ENCODE data around the gene RTKN2.

RTKN2 gene

DNA sequence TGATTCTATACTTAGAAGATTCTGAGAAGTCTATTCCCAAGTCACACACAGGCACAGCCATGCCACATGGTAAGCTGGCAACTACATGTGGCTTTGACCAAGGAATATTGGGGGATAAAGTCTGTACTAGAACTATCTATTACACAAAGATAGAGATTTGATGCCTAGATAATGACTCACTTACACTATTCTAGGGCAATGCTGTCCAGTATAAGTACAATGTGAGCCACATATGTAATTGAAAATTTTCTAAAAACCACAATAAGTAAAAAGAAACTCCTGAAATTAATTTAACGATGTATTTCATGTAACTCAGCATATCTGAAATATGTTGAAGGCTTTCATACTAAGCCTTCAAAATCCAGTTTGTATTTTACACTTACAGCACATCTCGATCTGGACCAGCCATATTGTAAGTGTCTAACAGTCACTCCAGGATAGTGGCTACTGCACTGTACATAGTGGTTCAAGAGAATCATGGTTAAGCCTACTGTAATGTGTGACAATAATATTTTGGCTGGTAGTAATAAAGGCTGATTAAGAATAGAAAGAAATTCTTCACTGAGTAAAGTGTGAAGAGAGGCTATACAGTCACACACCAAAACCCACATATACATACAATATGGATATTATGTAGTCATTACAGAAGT lies 62.8 kb downstream of the RTKN2 start:
- DNase-seq: no peak

GRCh38 chr10:62199584-62199983 lies 69.1 kb downstream of the RTKN2 start:
- no peak for DNase-seq

DNA sequence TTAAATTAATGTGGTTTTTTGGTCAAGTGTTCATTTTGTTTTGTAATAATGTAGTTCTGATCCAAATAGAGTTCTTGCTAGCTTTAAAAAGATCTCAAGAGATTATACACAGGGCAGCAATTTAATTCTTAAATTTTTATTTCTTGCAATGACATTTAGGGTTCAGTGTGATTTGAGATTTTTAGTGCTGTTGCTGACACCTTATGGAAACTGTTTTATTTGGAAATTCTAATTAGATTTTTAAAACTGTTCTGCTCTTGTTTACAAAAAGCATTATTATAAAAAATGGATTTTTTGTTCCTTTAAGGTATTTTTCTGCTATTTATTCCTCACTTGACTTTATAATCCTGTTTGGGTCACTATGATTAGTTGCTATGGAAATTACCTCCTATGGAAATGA lies 72.1 kb downstream of the RTKN2 start:
- DNase-seq: no peak

GRCh38 chr10:62195675-62195926 lies 73.0 kb downstream of the RTKN2 start:
- no peak for DNase-seq

DNA sequence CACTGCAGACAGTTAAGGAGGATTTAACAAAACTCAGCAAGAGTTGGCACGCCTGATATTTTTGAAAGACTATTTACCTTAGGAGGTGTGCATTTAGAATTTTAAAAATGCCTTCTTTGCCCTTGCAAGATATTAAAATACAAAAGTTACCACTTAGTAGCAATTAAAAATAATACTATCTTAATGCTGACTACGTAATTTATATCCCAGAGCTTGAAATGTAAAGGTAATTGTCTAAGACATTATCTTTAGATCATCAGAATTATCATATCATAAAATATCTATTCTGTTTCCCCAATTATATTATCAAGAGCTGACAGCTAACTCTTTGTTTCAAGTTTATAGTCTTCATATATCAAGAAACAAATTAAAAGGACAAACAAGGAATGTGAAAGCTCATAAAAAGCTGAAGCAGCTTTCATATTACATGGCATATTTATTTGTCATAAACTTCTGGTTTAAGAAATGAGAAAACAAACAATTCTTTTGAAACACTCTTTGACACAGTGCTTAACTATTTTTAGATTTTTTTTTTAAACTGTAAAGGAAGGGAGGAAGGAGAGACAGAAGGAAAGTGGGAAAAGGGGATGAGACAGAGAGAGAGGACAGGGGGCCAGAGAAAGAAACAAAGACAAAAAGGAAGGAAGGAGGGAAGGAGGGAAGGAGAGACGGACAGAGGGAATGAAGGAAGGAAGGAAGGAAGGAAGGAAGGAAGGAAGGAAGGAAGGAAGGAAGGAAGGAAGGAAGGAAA lies 73.5 kb downstream of the RTKN2 start:
- no peak for DNase-seq

DNA sequence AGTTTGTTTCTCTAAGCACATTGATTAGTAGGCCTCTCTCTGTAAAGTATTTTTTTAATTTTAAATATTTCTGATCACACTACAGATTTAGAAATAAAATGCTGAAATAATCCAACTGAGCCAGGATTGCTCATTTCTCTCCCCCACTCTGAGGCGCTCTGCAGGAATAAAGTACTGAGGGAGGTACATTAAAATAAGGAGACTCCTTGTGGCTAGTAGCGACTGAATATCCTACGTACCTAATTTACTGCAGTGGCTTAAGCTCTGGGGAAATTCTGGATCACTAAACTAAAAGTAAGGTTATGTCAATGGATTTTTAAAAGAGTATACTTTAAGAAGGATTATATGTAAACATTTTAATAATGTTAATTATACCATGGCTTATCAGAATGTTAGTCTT lies 75.2 kb downstream of the RTKN2 start:
- no peak for DNase-seq

DNA sequence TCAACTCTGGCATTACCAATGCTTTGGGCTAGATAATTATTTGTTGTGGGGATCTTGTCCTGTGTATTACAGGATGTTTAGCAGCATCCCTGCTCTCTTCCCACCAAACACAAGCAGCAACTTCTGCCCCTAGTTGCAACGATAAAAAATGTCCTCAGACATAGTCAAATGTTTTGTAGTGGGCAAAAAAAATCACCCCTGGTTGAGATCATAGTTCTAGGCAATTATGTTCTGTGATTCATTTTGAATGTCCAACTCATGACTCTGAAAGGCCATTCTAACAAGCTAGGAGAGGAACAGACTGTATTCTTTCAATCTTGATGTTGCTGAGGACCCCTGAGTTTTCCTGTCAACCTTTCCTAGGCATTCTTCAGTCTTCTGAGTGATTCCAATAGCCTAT lies 79.5 kb downstream of the RTKN2 start:
- DNase-seq: no peak

DNA sequence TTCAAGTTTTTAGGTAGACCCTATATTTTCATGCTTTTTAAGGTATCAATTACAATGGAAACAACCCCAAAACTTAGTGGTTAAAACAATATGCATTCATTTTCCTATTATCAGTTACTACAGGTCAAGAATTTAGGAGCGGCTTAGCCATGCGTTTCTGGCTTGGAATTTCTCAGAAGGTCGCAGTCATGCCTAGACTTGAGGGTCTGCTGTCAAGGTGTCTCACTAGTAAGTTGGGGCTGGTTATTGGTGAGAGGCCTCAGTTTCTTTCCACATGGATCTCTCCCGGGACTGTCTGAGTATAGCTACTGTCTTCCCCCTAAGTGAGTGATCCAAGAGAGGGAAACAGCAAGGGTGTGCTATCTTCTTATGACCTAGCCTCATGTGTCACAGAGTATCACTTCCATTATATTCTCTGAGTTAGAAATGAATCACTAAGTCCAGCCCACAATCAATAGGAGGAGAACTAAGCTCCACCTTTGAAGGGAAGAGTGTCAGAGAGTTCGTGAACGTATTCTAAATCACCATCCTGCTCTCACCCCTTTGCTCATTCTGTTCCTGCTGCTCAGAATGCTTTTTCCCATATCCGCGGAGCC lies 80.5 kb downstream of the RTKN2 start:
- DNase-seq: no peak

GRCh38 chr10:62186999-62187675 lies 81.5 kb downstream of the RTKN2 start:
- no peak for DNase-seq

- no peak for DNase-seq
Observed at GRCh38 chr10:62185919-62186692, 82.5 kb downstream of the RTKN2 start.

GRCh38 chr10:62183857-62184795 lies 84.5 kb downstream of the RTKN2 start:
- no peak for DNase-seq

GRCh38 chr10:62183442-62183841 lies 85.2 kb downstream of the RTKN2 start:
- no peak for DNase-seq

- no peak for DNase-seq
Observed at GRCh38 chr10:62182595-62182994, 86.0 kb downstream of the RTKN2 start.

- DNase-seq: no peak
Observed at GRCh38 chr10:62182171-62182570, 86.5 kb downstream of the RTKN2 start.

- DNase-seq: no peak
Observed at GRCh38 chr10:62180677-62181076, 88.0 kb downstream of the RTKN2 start.

GRCh38 chr10:62178568-62178967 lies 90.1 kb downstream of the RTKN2 start:
- DNase-seq: no peak

- DNase-seq: no peak
Observed at GRCh38 chr10:62177111-62177510, 91.5 kb downstream of the RTKN2 start.

- DNase-seq: no peak
Observed at GRCh38 chr10:62175251-62175650, 93.4 kb downstream of the RTKN2 start.

DNA sequence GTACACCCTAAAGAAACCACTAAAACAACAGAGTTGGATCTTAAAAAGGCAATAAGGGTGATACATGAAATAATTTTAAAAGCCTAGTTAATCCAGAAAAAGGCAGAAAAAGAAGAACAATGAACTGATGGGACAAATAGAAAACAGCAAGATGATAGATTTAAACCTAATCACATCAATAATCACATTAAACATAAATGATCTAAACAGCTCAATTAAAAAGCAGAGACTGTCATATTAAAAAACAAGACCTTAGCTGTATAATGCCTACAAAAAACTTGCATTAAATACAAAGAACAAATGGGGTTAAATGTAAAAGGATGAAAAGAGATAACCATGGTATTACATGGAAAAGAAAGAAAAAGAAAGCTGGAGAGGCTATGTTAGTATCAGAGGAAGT lies 96.2 kb downstream of the RTKN2 start:
- DNase-seq: no peak

DNA sequence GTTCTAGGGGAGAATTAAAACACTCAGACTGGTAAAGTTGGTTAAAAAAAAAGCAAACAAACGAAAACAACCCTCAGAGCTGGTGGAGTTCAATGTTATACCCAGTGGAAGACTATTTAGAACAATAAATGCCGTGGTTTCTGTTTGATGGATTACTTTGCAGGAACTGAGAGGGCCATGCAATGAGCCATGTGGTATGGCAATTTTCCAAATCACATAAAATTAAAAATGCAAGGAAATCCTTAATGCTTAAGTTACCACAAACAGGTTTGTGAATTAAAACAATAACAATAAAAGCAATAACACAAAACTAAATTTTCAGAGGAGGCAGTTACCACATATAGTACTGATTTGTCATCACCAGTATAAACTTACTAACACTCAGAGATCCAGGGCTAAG lies 96.9 kb downstream of the RTKN2 start:
- DNase-seq: no peak

DNA sequence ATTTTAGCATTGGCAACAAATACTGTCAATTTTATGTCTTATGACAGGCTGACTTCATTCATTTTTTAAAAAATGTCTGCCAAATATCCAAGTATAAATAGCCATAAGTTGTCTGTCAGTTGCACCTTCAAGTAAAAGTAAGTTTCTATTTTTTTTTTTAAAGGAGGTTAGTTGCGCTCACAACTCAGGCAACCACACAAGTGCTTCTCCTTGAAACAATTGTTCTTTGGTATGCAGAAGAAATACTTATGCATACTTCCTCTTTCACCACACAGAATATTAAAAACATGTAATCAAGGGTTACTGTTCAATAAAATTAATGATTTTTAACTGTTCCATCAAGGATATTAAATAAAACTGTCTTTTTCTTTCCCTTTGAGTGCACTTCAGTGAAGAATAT lies 97.9 kb downstream of the RTKN2 start:
- no peak for DNase-seq
